ENCODE measurements around the gene NR1D2. TPM values are rescaled to one million over a fixed set of nuclear protein-coding genes. Genes with fewer than 3 reads are reported as not detected.
"Not testable (repeated sequence)": the region's sequence is repeated elsewhere in the genome, so short reads cannot be mapped to it uniquely, and the experiment has no call there.

NR1D2 gene
- total RNA-seq, 2 experiments from 2014 or later: 5.0 to 5.7 TPM

DNA sequence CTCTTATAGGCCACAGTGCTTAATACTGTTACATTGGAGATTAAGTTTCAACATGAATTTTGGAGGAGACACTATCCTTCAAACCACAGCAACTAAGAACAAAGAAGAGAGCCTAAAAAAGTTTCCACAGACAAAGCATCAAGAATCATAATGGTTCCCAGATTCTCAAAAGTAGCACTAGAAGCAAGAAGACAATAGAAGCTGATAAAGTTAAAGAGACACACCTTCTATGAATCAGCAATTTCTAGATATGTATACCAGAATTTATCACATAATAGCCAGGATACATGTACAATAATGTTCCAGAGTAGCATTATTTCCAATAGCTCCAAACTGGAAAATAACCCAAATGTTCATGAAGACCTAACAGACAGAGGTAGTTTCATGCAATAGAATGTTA, 40.5 kb upstream of the NR1D2 start:
- BruUV-seq (replicated peaks): no TSS peak
- no peaks in the 10 kb centered on the region for H3K9me3 ChIP-seq (ENCODE audit: low read length)
- H3K4me3 ChIP-seq (ENCODE audit: low read depth, low read length, poor library complexity, severe bottlenecking): no peak overlapping the region
- peaks cover 32% of the 10 kb centered on the region for H3K36me3 ChIP-seq (ENCODE audit: insufficient read depth, low read length)
- POLR2A ChIA-PET: interaction anchor here (1.0 kb wide), 1 partner anchor 12 kb away, joined by 4 read pairs; no protein-coding TSS in a partner anchor
- no peak for DNase-seq (ENCODE audit: low spot score)
- H3K79me2 ChIP-seq (ENCODE audit: insufficient read depth, low read depth, low read length): no peaks in the 10 kb centered on the region
- no peaks in the 10 kb centered on the region for H3K9me2 ChIP-seq (ENCODE audit: insufficient read depth, low read length)
- H3K4me1 ChIP-seq (ENCODE audit: insufficient read depth, low read length, poor library complexity, severe bottlenecking): no peaks in the 10 kb centered on the region
- intact Hi-C loops (cut with micrococcal nuclease; ENCODE audit: unreplicated experiment): no loop called here
- CTCF ChIA-PET (ENCODE audit: unreplicated experiment): no interaction called here
- no peak overlapping the region for H2AFZ ChIP-seq (ENCODE audit: low read length)
- H4K20me1 ChIP-seq (ENCODE audit: insufficient read depth, low read length): no peaks in the 10 kb centered on the region
- TF ChIP-seq EZH2phosphoT487 (IDR thresholded peaks at IDR 0.05; ENCODE audit: borderline replicate concordance, low read depth, low read length) (no peak), CTCF (conservative IDR thresholded peaks at IDR 0.05; ENCODE audit: low read length) (no peak)
- H3K27ac ChIP-seq (ENCODE audit: low read depth, low read length, poor library complexity, severe bottlenecking): no peak overlapping the region
- no peak overlapping the region for H3K4me2 ChIP-seq (ENCODE audit: low read length)

- Histone ChIP-seq H2AFZ (ENCODE audit: low read length) (no peak overlapping the region), H3K4me1 (ENCODE audit: insufficient read depth, low read length, poor library complexity, severe bottlenecking) (peaks cover 8% of the 10 kb centered on the region), H3K79me2 (ENCODE audit: insufficient read depth, low read depth, low read length) (no peaks in the 10 kb centered on the region; the same call in 1 of the 2 replicates), H4K20me1 (ENCODE audit: insufficient read depth, low read length) (no peaks in the 10 kb centered on the region), H3K36me3 (ENCODE audit: insufficient read depth, low read length) (peaks cover 12% of the 10 kb centered on the region; the same call in 1 of the 2 replicates), H3K9me2 (ENCODE audit: insufficient read depth, low read length) (no peaks in the 10 kb centered on the region), H3K9me3 (ENCODE audit: low read length) (no peaks in the 10 kb centered on the region), H3K4me3 (ENCODE audit: low read depth, low read length, poor library complexity, severe bottlenecking) (no peak overlapping the region), H3K27ac (ENCODE audit: low read depth, low read length, poor library complexity, severe bottlenecking) (no peak overlapping the region), H3K4me2 (ENCODE audit: low read length) (no peak overlapping the region)
- TF ChIP-seq CTCF (conservative IDR thresholded peaks at IDR 0.05; ENCODE audit: low read length) (no peak), EZH2phosphoT487 (IDR thresholded peaks at IDR 0.05; ENCODE audit: borderline replicate concordance, low read depth, low read length) (no peak)
- BruUV-seq (replicated peaks): no TSS peak
- DNase-seq (ENCODE audit: low spot score): no peak
- intact Hi-C loops (cut with micrococcal nuclease; ENCODE audit: unreplicated experiment): no loop called here
- POLR2A ChIA-PET: interaction anchor here (0.6 to 2.9 kb wide), 5 partner anchors 7 to 1237 kb away, joined by 3 to 10 read pairs (median 3); partner anchors contain the start of genes NKIRAS1 and RPL15
- CTCF ChIA-PET (ENCODE audit: unreplicated experiment): no interaction called here
Measured at GRCh38 chr3:23909341-23909740, 35.7 kb upstream of the NR1D2 start.

DNA sequence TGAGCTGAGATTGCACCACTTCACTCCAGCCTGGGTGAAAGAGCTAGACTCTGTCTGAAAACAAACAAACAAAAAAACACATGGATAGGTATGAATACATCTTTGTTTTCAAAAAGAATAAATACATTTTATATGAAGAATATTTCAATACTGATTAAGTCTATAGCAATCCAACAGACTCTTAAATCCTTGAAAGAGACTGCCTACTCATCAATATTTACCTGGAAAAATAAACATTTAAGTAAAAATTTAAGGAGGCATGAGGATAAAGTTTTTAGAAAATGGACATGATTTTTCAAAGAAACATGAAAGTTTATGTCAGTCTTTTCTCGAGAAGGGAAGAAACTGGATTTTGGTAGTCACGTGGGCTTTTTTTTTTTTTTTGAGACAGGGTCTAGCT, 33.7 kb upstream of the NR1D2 start:
- peaks cover 27% of the 10 kb centered on the region for H3K4me1 ChIP-seq (ENCODE audit: insufficient read depth, low read length, poor library complexity, severe bottlenecking)
- POLR2A ChIA-PET: no interaction called here
- CTCF ChIA-PET (ENCODE audit: unreplicated experiment): no interaction called here
- intact Hi-C loops (cut with micrococcal nuclease; ENCODE audit: unreplicated experiment): no loop called here
- H4K20me1 ChIP-seq (ENCODE audit: insufficient read depth, low read length): no peaks in the 10 kb centered on the region
- DNase-seq (ENCODE audit: low spot score): no peak
- TF ChIP-seq EZH2phosphoT487 (IDR thresholded peaks at IDR 0.05; ENCODE audit: borderline replicate concordance, low read depth, low read length) (no peak), CTCF (conservative IDR thresholded peaks at IDR 0.05; ENCODE audit: low read length) (no peak)
- no TSS peak for BruUV-seq (replicated peaks)
- H3K4me3 ChIP-seq (ENCODE audit: low read depth, low read length, poor library complexity, severe bottlenecking): no peak overlapping the region
- peaks cover 10% of the 10 kb centered on the region; the same call in 1 of the 2 replicates for H3K36me3 ChIP-seq (ENCODE audit: insufficient read depth, low read length)
- no peaks in the 10 kb centered on the region for H3K9me3 ChIP-seq (ENCODE audit: low read length)
- H3K4me2 ChIP-seq (ENCODE audit: low read length): no peak overlapping the region
- H2AFZ ChIP-seq (ENCODE audit: low read length): no peak overlapping the region
- H3K9me2 ChIP-seq (ENCODE audit: insufficient read depth, low read length): no peaks in the 10 kb centered on the region
- H3K79me2 ChIP-seq (ENCODE audit: insufficient read depth, low read depth, low read length): peaks cover 8% of the 10 kb centered on the region; the same call in 1 of the 2 replicates
- H3K27ac ChIP-seq (ENCODE audit: low read depth, low read length, poor library complexity, severe bottlenecking): no peak overlapping the region

DNA sequence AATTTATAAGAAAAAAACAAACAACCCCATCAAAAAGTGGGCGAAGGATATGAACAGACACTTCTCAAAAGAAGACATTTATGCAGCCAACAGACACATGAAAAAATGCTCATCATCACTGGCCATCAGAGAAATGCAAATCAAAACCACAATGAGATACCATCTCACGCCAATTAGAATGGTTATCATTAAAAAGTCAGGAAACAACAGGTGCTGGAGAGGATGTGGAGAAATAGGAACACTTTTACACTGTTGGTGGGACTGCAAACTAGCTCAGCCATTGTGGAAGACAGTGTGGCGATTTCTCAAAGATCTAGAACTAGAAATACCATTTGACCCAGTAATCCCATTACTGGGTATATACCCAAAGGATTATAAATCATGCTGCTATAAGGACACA, 32.8 kb upstream of the NR1D2 start:
- intact Hi-C loops (cut with micrococcal nuclease; ENCODE audit: unreplicated experiment); BruUV-seq (replicated peaks); H2AFZ ChIP-seq (ENCODE audit: low read length); H4K20me1 ChIP-seq (ENCODE audit: insufficient read depth, low read length); CTCF ChIA-PET (ENCODE audit: unreplicated experiment); H3K4me3 ChIP-seq (ENCODE audit: low read depth, low read length, poor library complexity, severe bottlenecking); POLR2A ChIA-PET; DNase-seq (ENCODE audit: low spot score); H3K4me2 ChIP-seq (ENCODE audit: low read length); H3K27ac ChIP-seq (ENCODE audit: low read depth, low read length, poor library complexity, severe bottlenecking); H3K9me3 ChIP-seq (ENCODE audit: low read length); H3K9me2 ChIP-seq (ENCODE audit: insufficient read depth, low read length): not testable (repeated sequence)
- Histone ChIP-seq H3K4me1 (ENCODE audit: insufficient read depth, low read length, poor library complexity, severe bottlenecking) (peaks cover 27% of the 10 kb centered on the region), H3K79me2 (ENCODE audit: insufficient read depth, low read depth, low read length) (peaks cover 12% of the 10 kb centered on the region; the same call in 1 of the 2 replicates), H3K36me3 (ENCODE audit: insufficient read depth, low read length) (peaks cover 13% of the 10 kb centered on the region)

All from OCI-LY7 (cell line).